Body of pancreas (tissue), 4 donors: ENCODE results near the gene PPP1R9B. TPM values are rescaled to one million over a fixed set of nuclear protein-coding genes. Genes with fewer than 3 reads are reported as not detected.

ENCODE experiments used
- ATAC-seq: fragments of 150-250 bp; one replicate; pipeline ENCODE4 v1.9.1; 2016
- DNase-seq, 4 donors: peaks; one replicate each; pipeline ENCODE4 v3.0.0-alpha.2; 2019
- H3K27ac ChIP-seq, 4 donors: fragments of 200-600 bp; sonication (generic); 1 replicate in 3 of 4; 2 replicates in 1 of 4; pipeline versions ENCODE4 v1.5.1 to v1.6.1; 2016 to 2019; ENCODE audit warnings: mild to moderate bottlenecking in 1 of 4, mixed read lengths in 1 of 4, moderate library complexity in 1 of 4
- H3K27me3 ChIP-seq, 2 donors: fragments of 200-600 bp; sonication (generic); one replicate each; pipeline ENCODE4 v1.6.0; 2016; ENCODE audit warnings: mild to moderate bottlenecking in 1 of 2
- H3K36me3 ChIP-seq, 2 donors: fragments of 200-600 bp; sonication (generic); replicated peaks in 1 of 2; 2 replicates each; pipeline ENCODE4 v1.5.1; 2016; ENCODE audit warnings: low read depth in 2 of 2; ENCODE audit not compliant: insufficient read depth in 1 of 2
- H3K4me1 ChIP-seq: fragments of 200-600 bp; sonication (generic); one replicate; pipeline ENCODE4 v1.6.0; 2016
- H3K4me3 ChIP-seq, 2 donors: fragments of 200-600 bp; sonication (generic); 1 replicate in 1 of 2; 2 replicates in 1 of 2; pipeline ENCODE4 v1.5.1; 2016 to 2019
- H3K9me3 ChIP-seq, 3 donors: fragments of 200-600 bp; sonication (generic); 1 replicate in 2 of 3; 2 replicates in 1 of 3; pipeline ENCODE4 v1.5.1; 2016
- CTCF ChIP-seq, 7 experiments: fragments of 450-650 bp in 4 of 7; fragments of 200-600 bp in 3 of 7; sonication (generic) in 3 of 7; IDR thresholded peaks; one replicate each; pipeline ENCODE4 v1.5.1; 2016 to 2019; ENCODE audit warnings: antibody characterized with exemption in 7 of 7
- POLR2A ChIP-seq, 3 donors: fragments of 450-650 bp; IDR thresholded peaks; one replicate each; pipeline ENCODE4 v1.6.1; 2016; ENCODE audit warnings: antibody characterized with exemption in 3 of 3, mild to moderate bottlenecking in 2 of 3
- WGBS, 2 donors: methylation state at CpG; one replicate each; pipeline ENCODE4 v1.1.5; 2017; 5-methylcytosine and 5-hydroxymethylcytosine counted together
- intact Hi-C: fragments of 100-400 bp; cut with DNase I; formaldehyde crosslinking; loops from one replicate; pipeline ENCODE4 v1.15.1; 2023
- total RNA-seq, 2 donors: library from RNA; depleted of rRNA; stranded (reverse); fragments of >200 nt; gene quantifications; one replicate each; pipeline ENCODE4 v1.1.0, GENCODE V29; 2016

Gene PPP1R9B
- total RNA-seq, 2 donors from 2014 or later, result 20.0 to 31.0 TPM

GRCh38 chr17:50187751-50188530, 37.5 kb upstream of the PPP1R9B start:
- H3K27ac ChIP-seq, result no peak overlapping the region
- no peaks in the 10 kb centered on the region for H3K9me3 ChIP-seq
- TF ChIP-seq POLR2A (IDR thresholded peaks at IDR 0.05), result no peak
- no peak for TF ChIP-seq CTCF (IDR thresholded peaks at IDR 0.05)
- intact Hi-C loops, result no loop called here
- DNase-seq, result no peak
- H3K4me3 ChIP-seq, result no peak overlapping the region
- no peaks in the 10 kb centered on the region for H3K36me3 ChIP-seq
- WGBS, 2 donors, result 75 to 80% methylated on average over 13 to 17 of the region's 17 CpGs
- ATAC-seq, result no peak
- no peaks in the 10 kb centered on the region for H3K4me1 ChIP-seq
- H3K27me3 ChIP-seq, result no peaks in the 10 kb centered on the region

- intact Hi-C loops, result no loop called here
- Histone ChIP-seq H3K4me1 (no peaks in the 10 kb centered on the region), H3K27ac (no peak overlapping the region), H3K27me3 (no peaks in the 10 kb centered on the region), H3K4me3 (no peak overlapping the region), H3K9me3 (no peaks in the 10 kb centered on the region), H3K36me3 (no peaks in the 10 kb centered on the region)
- WGBS, 2 donors, result 66 to 67% methylated on average over 4 of the region's 4 CpGs
- no peak for DNase-seq
- TF ChIP-seq POLR2A (IDR thresholded peaks at IDR 0.05) (no peak), CTCF (IDR thresholded peaks at IDR 0.05) (no peak)
- ATAC-seq, result no peak
These were observed 36.9 kb upstream of the PPP1R9B start for GRCh38 chr17:50187394-50187725.

GRCh38 chr17:50186661-50187393, 36.4 kb upstream of the PPP1R9B start:
- ATAC-seq, result no peak
- no peaks in the 10 kb centered on the region for H3K4me1 ChIP-seq
- no peaks in the 10 kb centered on the region for H3K9me3 ChIP-seq
- intact Hi-C loops, result no loop called here
- no peaks in the 10 kb centered on the region for H3K27me3 ChIP-seq
- H3K4me3 ChIP-seq, result no peak overlapping the region
- no peak for DNase-seq
- WGBS, 2 donors, result 73 to 81% methylated on average over 16 to 24 of the region's 24 CpGs
- H3K36me3 ChIP-seq, result no peaks in the 10 kb centered on the region
- no peak overlapping the region for H3K27ac ChIP-seq
- TF ChIP-seq CTCF (IDR thresholded peaks at IDR 0.05) (no peak), POLR2A (IDR thresholded peaks at IDR 0.05) (no peak)

- 73 to 77% methylated on average over 21 to 31 of the region's 31 CpGs for WGBS, 2 donors
These were observed 35.4 kb upstream of the PPP1R9B start for GRCh38 chr17:50185631-50186471.

More at GRCh38 chr17:50185631-50186471, 35.4 kb upstream of the PPP1R9B start:
- TF ChIP-seq CTCF (IDR thresholded peaks at IDR 0.05), result no peak
- TF ChIP-seq POLR2A (IDR thresholded peaks at IDR 0.05), result no peak
- Histone ChIP-seq H3K9me3 (no peaks in the 10 kb centered on the region), H3K27me3 (no peaks in the 10 kb centered on the region), H3K36me3 (no peaks in the 10 kb centered on the region), H3K4me3 (no peak overlapping the region), H3K27ac (no peak overlapping the region), H3K4me1 (no peaks in the 10 kb centered on the region)
- intact Hi-C loops, result no loop called here
- ATAC-seq (no peak), DNase-seq (no peak)
